ENCODE measurements around the gene GLP2R. TPM values are rescaled to one million over a fixed set of nuclear protein-coding genes. Genes with fewer than 3 reads are reported as not detected.

GLP2R gene
- total and polyA plus RNA-seq, 2 of the 8 experiments (the other 6 are each of a cell fraction or from before 2014, with no cell fraction given) = not detected

GRCh38 chr17:9860851-9861250 is 35.1 kb downstream of the GLP2R start (continued):
- TF ChIP-seq CHD7 (IDR thresholded peaks at IDR 0.05; ENCODE audit: insufficient replicate concordance, low read length) (no peak), BCL11A (IDR thresholded peaks at IDR 0.05; ENCODE audit: low read depth in 2 of 2, low read length in 2 of 2) (no peak), TCF12 (IDR thresholded peaks at IDR 0.05; ENCODE audit: low read depth, low read length) (no peak), RXRA (IDR thresholded peaks at IDR 0.05; ENCODE audit: insufficient read depth, low read depth, low read length) (no peak), GTF2F1 (IDR thresholded peaks at IDR 0.05; ENCODE audit: borderline replicate concordance, low read depth, low read length) (no peak), JUN (IDR thresholded peaks at IDR 0.05; ENCODE audit: low read depth, low read length) (no peak), SP1 (IDR thresholded peaks at IDR 0.05; ENCODE audit: low read depth, low read length) (no peak), NRF1 (IDR thresholded peaks at IDR 0.05; ENCODE audit: low read depth, low read length) (no peak), CHD1 (IDR thresholded peaks at IDR 0.05; ENCODE audit: low read depth, low read length) (no peak), NANOG (IDR thresholded peaks at IDR 0.05; ENCODE audit: insufficient read depth, low read depth, low read length, poor library complexity, severe bottlenecking) (no peak), SIN3A (conservative IDR thresholded peaks at IDR 0.05 in 1 of 2, IDR thresholded peaks at IDR 0.05 in 1 of 2; ENCODE audit: low read depth in 1 of 2, low read length in 2 of 2) (no peak)

All from H1 (cell line).